HEK293T (cell line): Measurements from ENCODE around the gene ANK2.

Experiments used
- CTCF ChIA-PET: fragments of 350-600 bp; formaldehyde crosslinking; extraction: SDS; loops from one replicate; lab custom pipeline; 2021; ENCODE audit warnings: antibody characterized with exemption, inconsistent platforms; lab: Yijun Ruan, JAX
- POLR2A ChIA-PET: fragments of 350-600 bp; formaldehyde crosslinking; extraction: SDS; loops from one replicate; lab custom pipeline; 2020; ENCODE audit warnings: antibody characterized with exemption, inconsistent platforms; lab: Yijun Ruan, JAX
- DNase-seq: peaks from one replicate; pipeline ENCODE4 v3.0.0; 2012; ENCODE audit warnings: mixed read lengths; ENCODE audit errors: extremely low spot score
- ARNT ChIP-seq: fragments of 450-650 bp; IDR thresholded peaks from 2 replicates; pipeline ENCODE4 v1.6.1; 2017; ENCODE audit warnings: mild to moderate bottlenecking
- BHLHE40 ChIP-seq: fragments of 450-650 bp; IDR thresholded peaks from 2 replicates; pipeline ENCODE4 v1.6.1; 2016; ENCODE audit warnings: mild to moderate bottlenecking, moderate library complexity, borderline replicate concordance
- CTBP1 ChIP-seq: fragments of 450-650 bp; IDR thresholded peaks from 2 replicates; pipeline ENCODE4 v1.6.1; 2016; ENCODE audit warnings: borderline replicate concordance
- ELF4 ChIP-seq: fragments of 450-650 bp; IDR thresholded peaks from 2 replicates; pipeline ENCODE4 v1.6.1; 2017; ENCODE audit warnings: antibody characterized with exemption
- FOXA1 ChIP-seq: fragments of 450-650 bp; IDR thresholded peaks from 2 replicates; pipeline ENCODE4 v1.6.1; 2016; ENCODE audit warnings: mild to moderate bottlenecking
- FOXK2 ChIP-seq: fragments of 450-650 bp; IDR thresholded peaks from 2 replicates; pipeline ENCODE4 v1.6.1; 2016; ENCODE audit warnings: mild to moderate bottlenecking
- FOXM1 ChIP-seq: fragments of 450-650 bp; IDR thresholded peaks from 2 replicates; pipeline ENCODE4 v1.6.1; 2017; ENCODE audit warnings: mild to moderate bottlenecking, borderline replicate concordance
- HDGF ChIP-seq: fragments of 450-650 bp; IDR thresholded peaks from 2 replicates; pipeline ENCODE4 v1.6.1; 2017; ENCODE audit warnings: antibody characterized with exemption, borderline replicate concordance
- L3MBTL2 ChIP-seq: fragments of 450-650 bp; conservative IDR thresholded peaks from 2 replicates; pipeline ENCODE4 v1.6.1; 2016; ENCODE audit warnings: mild to moderate bottlenecking
- LEF1 ChIP-seq: fragments of 450-650 bp; IDR thresholded peaks from 2 replicates; pipeline ENCODE4 v1.6.1; 2017; ENCODE audit warnings: mild to moderate bottlenecking, borderline replicate concordance
- NFRKB ChIP-seq: fragments of 450-650 bp; IDR thresholded peaks from 2 replicates; pipeline ENCODE4 v1.6.1; 2016; ENCODE audit warnings: mild to moderate bottlenecking, moderate library complexity
- PKNOX1 ChIP-seq: fragments of 450-650 bp; IDR thresholded peaks from 2 replicates; pipeline ENCODE4 v1.6.1; 2016
- SP1 ChIP-seq: fragments of 450-650 bp; IDR thresholded peaks from 2 replicates; pipeline ENCODE4 v1.6.1; 2017
- SUZ12 ChIP-seq: fragments of 450-650 bp; IDR thresholded peaks from 2 replicates; pipeline ENCODE4 v1.6.1; 2016; ENCODE audit warnings: mild to moderate bottlenecking
- TARDBP ChIP-seq: fragments of 450-650 bp; IDR thresholded peaks from 2 replicates; pipeline ENCODE4 v1.6.1; 2016
- ZNF384 ChIP-seq: fragments of 450-650 bp; IDR thresholded peaks from 2 replicates; pipeline ENCODE4 v1.6.1; 2016

ANK2 gene

GRCh38 chr4:113025416-113025815 is 24.0 kb upstream of the ANK2 start:
- TF ChIP-seq SUZ12 = no peak
- no peak for TF ChIP-seq PKNOX1
- no peak for TF ChIP-seq ELF4
- no peak for TF ChIP-seq FOXM1
- no peak for TF ChIP-seq FOXK2
- no peak for TF ChIP-seq L3MBTL2
- no peak for TF ChIP-seq ARNT
- TF ChIP-seq NFRKB = no peak
- no peak for TF ChIP-seq HDGF
- no peak for TF ChIP-seq FOXA1
- no peak for TF ChIP-seq BHLHE40
- TF ChIP-seq SP1 = no peak
- TF ChIP-seq CTBP1 = no peak
- no peak for TF ChIP-seq ZNF384
- ChIA-PET CTCF (no interaction called here), POLR2A (no interaction called here)
- DNase-seq = no peak

GRCh38 chr4:113026556-113026955 is 22.9 kb upstream of the ANK2 start:
- ChIA-PET CTCF (no interaction called here), POLR2A (no interaction called here)
- no peak for TF ChIP-seq TARDBP
- no peak for TF ChIP-seq PKNOX1
- TF ChIP-seq FOXA1 = no peak
- TF ChIP-seq NFRKB = no peak
- no peak for TF ChIP-seq SP1
- no peak for TF ChIP-seq ARNT
- DNase-seq = no peak

GRCh38 chr4:113028074-113028473 is 21.4 kb upstream of the ANK2 start:
- DNase-seq = no peak
- TF ChIP-seq LEF1 (no peak), HDGF (no peak), L3MBTL2 (no peak), SP1 (no peak), ARNT (no peak), CTBP1 (no peak)
- CTCF ChIA-PET = no interaction called here
- POLR2A ChIA-PET = no interaction called here

GRCh38 chr4:113031212-113031611 is 18.2 kb upstream of the ANK2 start:
- no peak for DNase-seq
- TF ChIP-seq TARDBP (no peak), LEF1 (no peak), ELF4 (no peak), HDGF (no peak), ARNT (no peak)
- ChIA-PET POLR2A (no interaction called here), CTCF (interaction anchor here (1.0 kb wide), 1 partner anchor 13 kb away, joined by 4 read pairs; no protein-coding TSS in a partner anchor)

- ChIA-PET CTCF (no interaction called here), POLR2A (no interaction called here)
- DNase-seq = no peak
- TF ChIP-seq ELF4 (no peak), BHLHE40 (no peak), FOXM1 (no peak), FOXK2 (no peak), L3MBTL2 (no peak), CTBP1 (no peak)
Observed at GRCh38 chr4:113040793-113041192, 8.7 kb upstream of the ANK2 start.

GRCh38 chr4:113042502-113042901 is 7.0 kb upstream of the ANK2 start:
- TF ChIP-seq FOXK2 = no peak
- no peak for TF ChIP-seq NFRKB
- TF ChIP-seq FOXA1 = no peak
- no peak for TF ChIP-seq L3MBTL2
- TF ChIP-seq HDGF = no peak
- no peak for TF ChIP-seq SUZ12
- TF ChIP-seq CTBP1 = no peak
- TF ChIP-seq FOXM1 = no peak
- no peak for TF ChIP-seq SP1
- TF ChIP-seq PKNOX1 = no peak
- TF ChIP-seq BHLHE40 = no peak
- no peak for TF ChIP-seq TARDBP
- TF ChIP-seq LEF1 = no peak
- ChIA-PET CTCF (no interaction called here), POLR2A (no interaction called here)
- DNase-seq = no peak

- ChIA-PET POLR2A (no interaction called here), CTCF (interaction anchor here (0.8 kb wide), 1 partner anchor 13 kb away, joined by 4 read pairs; no protein-coding TSS in a partner anchor)
- DNase-seq = no peak
- TF ChIP-seq NFRKB (no peak), LEF1 (no peak), SP1 (no peak)
Observed at GRCh38 chr4:113043591-113043990, 5.9 kb upstream of the ANK2 start.
